Ovary (tissue), 9 donors: Measurements from ENCODE around the gene PPP1R14C. TPM values are rescaled to one million over a fixed set of nuclear protein-coding genes. Genes with fewer than 3 reads are reported as not detected.

Experiments
- DNase-seq, 5 donors: peaks; one replicate each; pipeline ENCODE4 v3.0.0-alpha.2; 2019 to 2020
- H3K27ac ChIP-seq, 2 donors: fragments of 200-600 bp; one replicate each; pipeline versions ENCODE4 v1.5.1 to v1.8.0; 2019 to 2022
- H3K27me3 ChIP-seq: fragments of 200-600 bp; one replicate; pipeline ENCODE4 v1.8.0; 2022
- H3K36me3 ChIP-seq: fragments of 200-600 bp; sonication (generic); one replicate; pipeline ENCODE4 v1.5.1; 2019
- H3K4me1 ChIP-seq: one replicate; pipeline ENCODE4 v1.8.1; 2013; ENCODE audit warnings: mild to moderate bottlenecking, moderate library complexity; ENCODE audit not compliant: insufficient read depth
- H3K4me3 ChIP-seq: fragments of 200-600 bp; sonication (generic); one replicate; pipeline ENCODE4 v1.5.1; 2017
- H3K9me3 ChIP-seq, 2 donors: fragments of 200-600 bp in 1 of 2; sonication (generic) in 1 of 2; one replicate each; pipeline versions ENCODE4 v1.5.1 to v1.8.1; 2013 to 2019; ENCODE audit warnings: mild to moderate bottlenecking in 1 of 2, moderate library complexity in 1 of 2
- CTCF ChIP-seq, 3 donors: fragments of 450-650 bp in 2 of 3; fragments of 200-600 bp in 1 of 3; IDR thresholded peaks; one replicate each; pipeline versions ENCODE4 v1.5.1 to v1.8.0; 2016 to 2022; ENCODE audit warnings: antibody characterized with exemption in 3 of 3, mild to moderate bottlenecking in 1 of 3
- EP300 ChIP-seq: sonication (generic); formaldehyde crosslinking; IDR thresholded peaks from one replicate; pipeline ENCODE4 v1.6.1; 2017; ENCODE audit warnings: antibody characterized with exemption
- POLR2A ChIP-seq: fragments of 450-650 bp; IDR thresholded peaks from one replicate; pipeline ENCODE4 v1.6.1; 2017; ENCODE audit warnings: antibody characterized with exemption, mild to moderate bottlenecking, moderate library complexity
- WGBS, 3 donors: extraction: QIAGEN DNeasy Blood & Tissue Kit in 1 of 3; methylation state at CpG; one replicate each; pipeline versions ENCODE4 v1.1.5 to v1.1.7; 2013 to 2017; 5-methylcytosine and 5-hydroxymethylcytosine counted together
- intact Hi-C, 4 donors: fragments of 100-400 bp; cut with DNase I; formaldehyde crosslinking; loops; one replicate each; pipeline versions ENCODE4 v1.11.0 to v1.15.1; 2022 to 2023
- polyA plus RNA-seq, 2 donors: library from polyadenylated mRNA; stranded (reverse); fragments of 200-250 nt in 1 of 2; fragments of 350-450 nt in 1 of 2; fragmentation: Illumina TruSeq in 1 of 2; extraction: RNeasy Lipid Tissue Mini Kit (QIAGEN cat#74804) in 1 of 2; gene quantifications; one replicate each; pipeline ENCODE4 v1.2.3, GENCODE V29; 2013 to 2014
- total RNA-seq, 7 donors: library from RNA; depleted of rRNA in 2 of 7; stranded (reverse); fragments of >200 nt in 2 of 7; fragmentation: NEBNext Ultra II Directional in 3 of 7; extraction: Animal tissue kit (Norgen Biotek cat#: 25700) in 3 of 7; gene quantifications; one replicate each; pipeline versions ENCODE4 v1.1.0 to v1.2.4, GENCODE V29; 2016 to 2023
- donor health status: DM: no; HTN: no; CAD: no; lungs with moderate emphysema.
- donor health status: DM: no; HTN: no; CAD: no.
- donor health status: Bipolar disorder and iron deficiency.
- donor health status: DM: yes; HTN: yes; CAD: no.
- donor health status: DM: no; HTN: no; CAD: no.
- donor health status: DM: yes; HTN: yes; CAD: no.

The PPP1R14C gene
- total and polyA plus RNA-seq, 9 donors = 0.12 to 8.6 (median 0.40) TPM; not detected in 2

GRCh38 chr6:150255840-150256239, 113.0 kb downstream of the PPP1R14C start:
- intact Hi-C loops = no loop called here
- no peaks in the 10 kb centered on the region for H3K9me3 ChIP-seq
- no peak for DNase-seq
- H3K27me3 ChIP-seq = no peaks in the 10 kb centered on the region
- no peak overlapping the region for H3K4me3 ChIP-seq
- TF ChIP-seq POLR2A = no peak
- no peak for TF ChIP-seq CTCF (IDR thresholded peaks at IDR 0.05)
- WGBS, 3 donors = 90 to 93% (median 91%) methylated on average over 9 of the region's 9 CpGs
- H3K4me1 ChIP-seq = no peaks in the 10 kb centered on the region
- H3K36me3 ChIP-seq = no peaks in the 10 kb centered on the region
- no peak overlapping the region for H3K27ac ChIP-seq

GRCh38 chr6:150256618-150257272, 113.9 kb downstream of the PPP1R14C start:
- intact Hi-C loops = no loop called here
- WGBS, 3 donors = 65 to 75% (median 73%) methylated on average over 8 of the region's 8 CpGs
- no peak overlapping the region for H3K27ac ChIP-seq

GRCh38 chr6:150258381-150258780, 115.5 kb downstream of the PPP1R14C start:
- H3K9me3 ChIP-seq = no peaks in the 10 kb centered on the region
- DNase-seq = no peak
- H3K27ac ChIP-seq = no peak overlapping the region
- H3K27me3 ChIP-seq = no peaks in the 10 kb centered on the region
- 95 to 100% (median 98%) methylated on average over 5 of the region's 5 CpGs for WGBS, 3 donors
- H3K4me1 ChIP-seq = no peaks in the 10 kb centered on the region
- H3K4me3 ChIP-seq = no peak overlapping the region
- no peaks in the 10 kb centered on the region for H3K36me3 ChIP-seq
- TF ChIP-seq POLR2A (no peak), CTCF (IDR thresholded peaks at IDR 0.05) (no peak), EP300 (no peak)
- intact Hi-C loops = no loop called here

More at GRCh38 chr6:150256618-150257272, 113.9 kb downstream of the PPP1R14C start:
- no peak for TF ChIP-seq POLR2A
- TF ChIP-seq EP300 = no peak
- TF ChIP-seq CTCF (IDR thresholded peaks at IDR 0.05) = no peak
- DNase-seq = no peak
- Histone ChIP-seq H3K36me3 (no peaks in the 10 kb centered on the region), H3K4me3 (no peak overlapping the region), H3K27me3 (no peaks in the 10 kb centered on the region), H3K4me1 (no peaks in the 10 kb centered on the region), H3K9me3 (no peaks in the 10 kb centered on the region)

GRCh38 chr6:150260931-150261330, 118.1 kb downstream of the PPP1R14C start:
- 68 to 85% (median 72%) methylated on average over 2 of the region's 2 CpGs for WGBS, 3 donors
- H3K4me3 ChIP-seq = no peak overlapping the region
- H3K9me3 ChIP-seq = no peaks in the 10 kb centered on the region
- DNase-seq = no peak
- H3K36me3 ChIP-seq = no peaks in the 10 kb centered on the region
- no peaks in the 10 kb centered on the region for H3K27me3 ChIP-seq
- TF ChIP-seq CTCF (IDR thresholded peaks at IDR 0.05) (no peak), POLR2A (no peak), EP300 (no peak)
- H3K27ac ChIP-seq = no peak overlapping the region
- intact Hi-C loops = no loop called here
- H3K4me1 ChIP-seq = no peaks in the 10 kb centered on the region
